K562 (cell line): ENCODE measurements around the gene FCHO1.

Experiments used
- KDM5B ChIP-seq: fragments of 200-600 bp; sonication (generic); IDR thresholded peaks from 2 replicates; pipeline ENCODE4 v1.6.1; 2012; ENCODE audit warnings: low read depth, mild to moderate bottlenecking, moderate library complexity, low read length, control low read depth, inconsistent platforms; ENCODE audit not compliant: insufficient replicate concordance
- POLR2A ChIP-seq: fragments of 450-650 bp; conservative IDR thresholded peaks from 2 replicates; pipeline ENCODE4 v1.6.1; 2016
- TF ChIP-seq, protein P1 (sequence below), 3 experiments: IDR thresholded peaks in 2 of 3; conservative IDR thresholded peaks in 1 of 3; 2 replicates each; pipeline ENCODE4 v1.5.1; 2011 to 2012; ENCODE audit warnings: low read length in 3 of 3, mild to moderate bottlenecking in 3 of 3, control low read depth in 2 of 3, improper control_type of control experiment in 1 of 3, inconsistent platforms in 1 of 3, low read depth in 1 of 3, mixed read lengths in 1 of 3, moderate library complexity in 1 of 3; ENCODE audit not compliant: insufficient read depth in 2 of 3
- TF ChIP-seq, protein P2 (sequence below): fragments of 450-650 bp; formaldehyde crosslinking; IDR thresholded peaks from 2 replicates; pipeline ENCODE4 v1.4.0; 2020; ENCODE audit warnings: mild to moderate bottlenecking, moderate library complexity

DNA sequence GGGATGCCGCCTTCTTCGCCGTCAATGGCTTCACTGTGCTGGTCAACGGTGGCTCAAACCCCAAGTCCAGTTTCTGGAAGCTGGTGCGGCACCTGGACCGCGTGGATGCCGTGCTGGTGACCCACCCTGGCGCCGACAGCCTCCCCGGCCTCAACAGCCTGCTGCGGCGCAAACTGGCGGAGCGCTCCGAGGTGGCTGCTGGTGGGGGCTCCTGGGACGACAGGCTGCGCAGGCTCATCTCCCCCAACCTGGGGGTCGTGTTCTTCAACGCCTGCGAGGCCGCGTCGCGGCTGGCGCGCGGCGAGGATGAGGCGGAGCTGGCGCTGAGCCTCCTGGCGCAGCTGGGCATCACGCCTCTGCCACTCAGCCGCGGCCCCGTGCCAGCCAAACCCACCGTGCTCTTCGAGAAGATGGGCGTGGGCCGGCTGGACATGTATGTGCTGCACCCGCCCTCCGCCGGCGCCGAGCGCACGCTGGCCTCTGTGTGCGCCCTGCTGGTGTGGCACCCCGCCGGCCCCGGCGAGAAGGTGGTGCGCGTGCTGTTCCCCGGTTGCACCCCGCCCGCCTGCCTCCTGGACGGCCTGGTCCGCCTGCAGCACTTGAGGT lies 25.0 kb upstream of the FCHO1 start:
- TF ChIP-seq KDM5B (no peak), POLR2A (no peak)
- TF ChIP-seq, protein P1, sequence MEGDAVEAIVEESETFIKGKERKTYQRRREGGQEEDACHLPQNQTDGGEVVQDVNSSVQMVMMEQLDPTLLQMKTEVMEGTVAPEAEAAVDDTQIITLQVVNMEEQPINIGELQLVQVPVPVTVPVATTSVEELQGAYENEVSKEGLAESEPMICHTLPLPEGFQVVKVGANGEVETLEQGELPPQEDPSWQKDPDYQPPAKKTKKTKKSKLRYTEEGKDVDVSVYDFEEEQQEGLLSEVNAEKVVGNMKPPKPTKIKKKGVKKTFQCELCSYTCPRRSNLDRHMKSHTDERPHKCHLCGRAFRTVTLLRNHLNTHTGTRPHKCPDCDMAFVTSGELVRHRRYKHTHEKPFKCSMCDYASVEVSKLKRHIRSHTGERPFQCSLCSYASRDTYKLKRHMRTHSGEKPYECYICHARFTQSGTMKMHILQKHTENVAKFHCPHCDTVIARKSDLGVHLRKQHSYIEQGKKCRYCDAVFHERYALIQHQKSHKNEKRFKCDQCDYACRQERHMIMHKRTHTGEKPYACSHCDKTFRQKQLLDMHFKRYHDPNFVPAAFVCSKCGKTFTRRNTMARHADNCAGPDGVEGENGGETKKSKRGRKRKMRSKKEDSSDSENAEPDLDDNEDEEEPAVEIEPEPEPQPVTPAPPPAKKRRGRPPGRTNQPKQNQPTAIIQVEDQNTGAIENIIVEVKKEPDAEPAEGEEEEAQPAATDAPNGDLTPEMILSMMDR (IDR thresholded peaks at IDR 0.05 in 2 of 3, conservative IDR thresholded peaks at IDR 0.05 in 1 of 3; ENCODE audit: insufficient read depth in 2 of 3, low read depth in 1 of 3, low read length in 3 of 3) = no peak
- TF ChIP-seq, protein P2, sequence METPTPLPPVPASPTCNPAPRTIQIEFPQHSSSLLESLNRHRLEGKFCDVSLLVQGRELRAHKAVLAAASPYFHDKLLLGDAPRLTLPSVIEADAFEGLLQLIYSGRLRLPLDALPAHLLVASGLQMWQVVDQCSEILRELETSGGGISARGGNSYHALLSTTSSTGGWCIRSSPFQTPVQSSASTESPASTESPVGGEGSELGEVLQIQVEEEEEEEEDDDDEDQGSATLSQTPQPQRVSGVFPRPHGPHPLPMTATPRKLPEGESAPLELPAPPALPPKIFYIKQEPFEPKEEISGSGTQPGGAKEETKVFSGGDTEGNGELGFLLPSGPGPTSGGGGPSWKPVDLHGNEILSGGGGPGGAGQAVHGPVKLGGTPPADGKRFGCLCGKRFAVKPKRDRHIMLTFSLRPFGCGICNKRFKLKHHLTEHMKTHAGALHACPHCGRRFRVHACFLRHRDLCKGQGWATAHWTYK (CRISPR knock-in tag) = no peak
